Testis (tissue), 2 donors: Measurements from ENCODE around the gene ACACA.

ENCODE experiments used
- POLR2A ChIP-seq: fragments of 450-650 bp; IDR thresholded peaks from one replicate; pipeline ENCODE4 v1.6.1; 2017; ENCODE audit warnings: antibody characterized with exemption, mild to moderate bottlenecking, moderate library complexity
- TF ChIP-seq, protein P1 (sequence below), 3 experiments: fragments of 450-650 bp in 2 of 3; fragments of 200-600 bp in 1 of 3; sonication (generic) in 1 of 3; IDR thresholded peaks; one replicate each; pipeline ENCODE4 v1.5.1; 2016 to 2019; ENCODE audit warnings: antibody characterized with exemption in 3 of 3, mild to moderate bottlenecking in 2 of 3, moderate library complexity in 1 of 3

DNA sequence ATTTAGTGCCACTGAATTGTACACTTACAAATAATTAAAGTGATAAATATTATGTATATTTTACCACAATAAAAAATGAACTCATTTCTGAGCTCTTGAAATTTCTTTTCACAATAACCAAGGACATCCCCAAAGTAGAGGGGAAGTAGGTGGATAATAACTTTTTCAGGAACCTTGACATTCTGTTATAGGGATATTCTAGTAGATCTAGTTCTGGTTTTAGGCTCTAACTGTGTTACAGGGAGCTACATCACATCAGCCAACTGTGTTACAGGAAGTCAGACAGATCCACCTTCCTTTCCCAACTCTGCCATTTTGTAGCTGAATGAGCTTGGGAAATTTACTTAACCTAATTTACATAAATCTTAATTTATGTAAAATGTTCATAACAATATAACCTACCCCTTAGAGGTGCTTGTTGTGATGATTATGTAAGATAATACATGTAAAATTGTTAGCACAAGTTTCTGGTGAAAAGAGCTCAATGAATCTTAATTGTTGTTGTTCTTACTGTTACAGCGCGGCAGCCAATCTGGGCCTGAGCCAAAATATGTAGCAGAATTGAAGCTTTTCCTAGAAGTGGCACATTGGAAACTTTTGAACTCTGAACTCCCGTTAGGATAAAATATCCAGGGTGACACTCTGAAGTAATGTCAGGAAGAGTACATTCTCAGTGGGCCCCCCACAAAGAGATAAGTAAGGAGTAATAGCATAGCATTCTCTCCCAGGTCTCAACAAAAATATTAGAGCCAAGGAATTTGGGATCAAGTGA lies 288.1 kb downstream of the ACACA start:
- no peak for TF ChIP-seq POLR2A
- TF ChIP-seq, protein P1, sequence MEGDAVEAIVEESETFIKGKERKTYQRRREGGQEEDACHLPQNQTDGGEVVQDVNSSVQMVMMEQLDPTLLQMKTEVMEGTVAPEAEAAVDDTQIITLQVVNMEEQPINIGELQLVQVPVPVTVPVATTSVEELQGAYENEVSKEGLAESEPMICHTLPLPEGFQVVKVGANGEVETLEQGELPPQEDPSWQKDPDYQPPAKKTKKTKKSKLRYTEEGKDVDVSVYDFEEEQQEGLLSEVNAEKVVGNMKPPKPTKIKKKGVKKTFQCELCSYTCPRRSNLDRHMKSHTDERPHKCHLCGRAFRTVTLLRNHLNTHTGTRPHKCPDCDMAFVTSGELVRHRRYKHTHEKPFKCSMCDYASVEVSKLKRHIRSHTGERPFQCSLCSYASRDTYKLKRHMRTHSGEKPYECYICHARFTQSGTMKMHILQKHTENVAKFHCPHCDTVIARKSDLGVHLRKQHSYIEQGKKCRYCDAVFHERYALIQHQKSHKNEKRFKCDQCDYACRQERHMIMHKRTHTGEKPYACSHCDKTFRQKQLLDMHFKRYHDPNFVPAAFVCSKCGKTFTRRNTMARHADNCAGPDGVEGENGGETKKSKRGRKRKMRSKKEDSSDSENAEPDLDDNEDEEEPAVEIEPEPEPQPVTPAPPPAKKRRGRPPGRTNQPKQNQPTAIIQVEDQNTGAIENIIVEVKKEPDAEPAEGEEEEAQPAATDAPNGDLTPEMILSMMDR (IDR thresholded peaks at IDR 0.05), result no peak
